Parathyroid adenoma (tissue), 2 donors: ENCODE results near the gene FBXL13.

Source experiments
- H2AFZ ChIP-seq: fragments of 300-600 bp; sonication (generic); one replicate; pipeline ENCODE4 v1.7.0; 2017; ENCODE audit warnings: antibody characterized with exemption, mild to moderate bottlenecking
- H3K27ac ChIP-seq: fragments of 300-600 bp; sonication (generic); one replicate; pipeline ENCODE4 v1.7.0; 2017
- H3K27me3 ChIP-seq: fragments of 300-600 bp; sonication (generic); one replicate; pipeline ENCODE4 v1.7.0; 2017; ENCODE audit warnings: low read length; ENCODE audit not compliant: control insufficient read depth, insufficient read depth
- H3K36me3 ChIP-seq: fragments of 300-600 bp; sonication (generic); one replicate; pipeline ENCODE4 v1.7.0; 2017; ENCODE audit warnings: low read length; ENCODE audit not compliant: control insufficient read depth, insufficient read depth
- H3K4me1 ChIP-seq: fragments of 300-600 bp; sonication (generic); one replicate; pipeline ENCODE4 v1.7.0; 2017; ENCODE audit warnings: control low read depth
- H3K4me2 ChIP-seq: fragments of 300-600 bp; sonication (generic); one replicate; pipeline ENCODE4 v1.7.0; 2017; ENCODE audit warnings: low read length
- H3K4me3 ChIP-seq: fragments of 300-600 bp; sonication (generic); one replicate; pipeline ENCODE4 v1.7.0; 2017; ENCODE audit warnings: low read depth, low read length
- H3K79me2 ChIP-seq: fragments of 300-600 bp; sonication (generic); one replicate; pipeline ENCODE4 v1.7.0; 2017; ENCODE audit warnings: control low read depth
- H3K9ac ChIP-seq: fragments of 300-600 bp; sonication (generic); one replicate; pipeline ENCODE4 v1.7.0; 2017; ENCODE audit warnings: mild to moderate bottlenecking
- H3K9me3 ChIP-seq: fragments of 300-600 bp; sonication (generic); one replicate; pipeline ENCODE4 v1.7.0; 2017; ENCODE audit warnings: low read length; ENCODE audit not compliant: control insufficient read depth
- TF ChIP-seq, protein P1 (sequence below): fragments of 300-600 bp; sonication (generic); IDR thresholded peaks from one replicate; pipeline ENCODE4 v1.7.0; 2017; ENCODE audit warnings: antibody characterized with exemption, mild to moderate bottlenecking
- donor health status: primary hyperparathyroidism.

Gene FBXL13

DNA sequence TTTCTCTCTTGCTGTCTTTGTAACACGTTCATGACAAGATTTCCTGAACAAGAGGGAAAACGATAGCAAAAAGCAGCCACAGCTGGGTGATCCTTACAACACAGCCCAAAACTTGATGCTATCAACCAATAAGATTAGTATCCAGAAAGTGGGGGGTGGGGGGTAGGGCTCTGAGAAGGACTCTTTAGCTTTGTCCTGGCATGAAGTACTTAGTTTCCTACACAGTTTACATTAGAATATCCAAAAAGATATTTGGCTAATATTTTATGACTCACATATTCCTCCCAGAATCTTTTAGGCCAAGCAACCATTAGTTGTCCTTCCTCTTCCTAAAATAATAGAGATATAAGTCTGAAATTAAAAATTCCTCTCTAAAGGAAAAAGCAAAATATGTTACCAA is 184.7 kb downstream of the FBXL13 start:
- Histone ChIP-seq H3K4me3 (no peak overlapping the region), H3K36me3 (no peaks in the 10 kb centered on the region), H3K9me3 (no peaks in the 10 kb centered on the region), H3K27ac (no peak overlapping the region), H3K4me1 (no peaks in the 10 kb centered on the region), H2AFZ (no peak overlapping the region), H3K9ac (no peak overlapping the region), H3K4me2 (no peak overlapping the region), H3K27me3 (no peaks in the 10 kb centered on the region), H3K79me2 (no peaks in the 10 kb centered on the region)
- TF ChIP-seq, protein P1, sequence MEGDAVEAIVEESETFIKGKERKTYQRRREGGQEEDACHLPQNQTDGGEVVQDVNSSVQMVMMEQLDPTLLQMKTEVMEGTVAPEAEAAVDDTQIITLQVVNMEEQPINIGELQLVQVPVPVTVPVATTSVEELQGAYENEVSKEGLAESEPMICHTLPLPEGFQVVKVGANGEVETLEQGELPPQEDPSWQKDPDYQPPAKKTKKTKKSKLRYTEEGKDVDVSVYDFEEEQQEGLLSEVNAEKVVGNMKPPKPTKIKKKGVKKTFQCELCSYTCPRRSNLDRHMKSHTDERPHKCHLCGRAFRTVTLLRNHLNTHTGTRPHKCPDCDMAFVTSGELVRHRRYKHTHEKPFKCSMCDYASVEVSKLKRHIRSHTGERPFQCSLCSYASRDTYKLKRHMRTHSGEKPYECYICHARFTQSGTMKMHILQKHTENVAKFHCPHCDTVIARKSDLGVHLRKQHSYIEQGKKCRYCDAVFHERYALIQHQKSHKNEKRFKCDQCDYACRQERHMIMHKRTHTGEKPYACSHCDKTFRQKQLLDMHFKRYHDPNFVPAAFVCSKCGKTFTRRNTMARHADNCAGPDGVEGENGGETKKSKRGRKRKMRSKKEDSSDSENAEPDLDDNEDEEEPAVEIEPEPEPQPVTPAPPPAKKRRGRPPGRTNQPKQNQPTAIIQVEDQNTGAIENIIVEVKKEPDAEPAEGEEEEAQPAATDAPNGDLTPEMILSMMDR, result no peak

DNA sequence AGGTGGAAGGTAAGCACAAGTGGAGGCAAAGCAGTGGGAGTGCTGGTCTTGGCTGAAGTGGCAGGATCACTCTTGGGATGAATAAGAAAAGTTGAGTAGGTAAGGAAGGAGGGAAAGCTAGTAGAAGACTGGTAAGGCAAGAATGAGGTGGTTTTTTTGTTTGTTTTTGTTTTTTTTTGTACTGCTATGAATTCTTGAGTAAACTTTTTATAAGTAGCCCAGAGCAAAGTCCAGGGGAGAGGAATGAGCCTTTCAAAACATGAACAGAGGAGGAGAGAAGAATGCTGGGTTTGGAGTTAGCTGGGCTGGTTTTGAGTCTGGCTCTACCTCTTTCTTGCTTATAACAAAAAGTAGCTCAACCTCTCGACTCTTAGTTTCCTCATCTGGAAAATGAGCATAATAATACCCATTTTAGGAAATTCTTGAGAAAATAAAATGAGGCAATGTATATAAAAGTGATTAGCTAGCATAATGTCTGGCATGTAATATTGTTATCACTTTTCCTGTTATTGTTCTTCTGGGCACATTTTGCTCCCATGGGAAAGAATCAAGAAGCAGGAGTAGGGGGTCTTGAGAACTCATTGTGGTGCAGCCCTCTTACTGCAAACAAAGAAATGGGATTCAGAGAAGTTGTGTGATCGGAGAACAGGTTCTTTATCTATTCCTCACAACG is 185.9 kb downstream of the FBXL13 start:
- Histone ChIP-seq H3K9ac (no peak overlapping the region), H3K79me2 (no peaks in the 10 kb centered on the region), H3K9me3 (no peaks in the 10 kb centered on the region), H3K4me2 (no peak overlapping the region), H2AFZ (no peak overlapping the region), H3K36me3 (no peaks in the 10 kb centered on the region), H3K4me1 (no peaks in the 10 kb centered on the region), H3K4me3 (no peak overlapping the region), H3K27ac (no peak overlapping the region), H3K27me3 (no peaks in the 10 kb centered on the region)
- TF ChIP-seq, protein P1, result no peak

DNA sequence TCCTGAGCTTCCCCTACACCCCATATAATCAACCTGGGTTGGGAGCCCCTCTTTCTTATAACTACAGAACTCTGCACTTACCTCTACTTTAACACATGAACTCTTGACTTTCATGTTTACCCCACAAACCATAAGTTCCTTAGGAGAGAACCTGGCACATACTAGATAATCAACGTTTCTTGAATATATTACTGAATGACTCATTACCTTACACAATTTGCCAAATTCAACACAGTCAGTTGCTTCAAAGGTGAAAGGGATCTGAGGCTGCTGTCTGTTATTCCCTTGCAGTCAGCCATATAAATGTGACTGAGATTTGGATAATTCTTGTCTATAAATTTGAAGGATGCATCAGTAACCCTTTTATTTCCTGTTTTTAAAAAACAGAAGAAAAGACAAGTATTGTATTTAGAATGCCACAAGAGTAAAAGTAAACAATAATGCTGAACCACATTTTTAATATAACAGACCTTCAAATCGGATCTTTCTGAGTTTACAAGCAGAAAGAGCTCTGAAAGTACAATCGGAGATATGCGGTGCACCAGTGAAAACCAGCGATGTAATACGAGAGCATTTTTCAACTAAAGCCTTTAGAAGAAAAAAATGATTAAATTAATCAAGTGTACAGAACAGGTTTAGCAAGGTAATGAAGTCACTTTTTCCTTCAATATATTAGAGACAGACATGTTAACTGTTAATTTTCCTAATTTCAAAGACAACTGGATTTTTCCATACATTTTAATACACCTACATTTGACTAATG is 191.3 kb downstream of the FBXL13 start:
- Histone ChIP-seq H3K9ac (no peak overlapping the region), H2AFZ (no peak overlapping the region), H3K27me3 (no peaks in the 10 kb centered on the region), H3K4me3 (no peak overlapping the region), H3K4me2 (no peak overlapping the region), H3K4me1 (no peaks in the 10 kb centered on the region), H3K9me3 (no peaks in the 10 kb centered on the region), H3K79me2 (no peaks in the 10 kb centered on the region), H3K36me3 (no peaks in the 10 kb centered on the region), H3K27ac (no peak overlapping the region)
- TF ChIP-seq, protein P1, result no peak

DNA sequence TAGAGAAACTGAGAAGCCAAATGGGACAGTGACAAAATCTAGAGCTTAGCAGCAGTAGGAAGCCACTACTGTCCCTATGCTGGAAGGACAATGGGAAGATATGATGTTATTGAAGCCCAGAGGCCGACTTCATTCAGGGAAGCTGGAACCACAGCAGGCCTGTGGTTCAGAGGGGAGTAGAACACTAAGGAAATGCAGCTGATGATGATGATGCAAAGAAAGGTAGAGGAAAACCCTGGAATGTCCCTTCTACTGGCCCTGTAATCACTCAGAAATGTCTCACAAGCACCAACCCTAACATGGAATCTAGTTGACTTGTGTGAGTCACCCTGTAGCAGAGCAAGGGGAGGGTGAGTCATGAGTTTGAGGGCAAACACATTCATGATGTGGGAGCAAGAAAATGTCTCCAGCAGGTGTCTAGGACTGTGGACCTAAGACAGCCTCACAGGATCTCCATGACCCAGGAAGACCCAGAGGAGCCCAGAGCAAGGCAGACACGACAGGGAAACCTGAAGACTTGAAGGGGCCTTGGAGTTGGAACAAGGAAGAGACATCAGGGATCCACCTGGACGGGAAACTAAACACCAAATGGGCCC is 198.8 kb downstream of the FBXL13 start:
- no peak overlapping the region for H3K9ac ChIP-seq
- no peaks in the 10 kb centered on the region for H3K36me3 ChIP-seq
- no peaks in the 10 kb centered on the region for H3K4me1 ChIP-seq
- no peaks in the 10 kb centered on the region for H3K79me2 ChIP-seq
- H2AFZ ChIP-seq, result no peak overlapping the region
- H3K4me3 ChIP-seq, result no peak overlapping the region
- H3K9me3 ChIP-seq, result no peaks in the 10 kb centered on the region
- no peak overlapping the region for H3K27ac ChIP-seq
- H3K27me3 ChIP-seq, result no peaks in the 10 kb centered on the region
- TF ChIP-seq, protein P1, result no peak
- no peak overlapping the region for H3K4me2 ChIP-seq
